DMS53 treated with DMSO at 0.1 percent for 48 hours (cell line): ENCODE measurements around the gene STOML1.

ENCODE experiments used
- DNase-seq: peaks from one replicate; lab custom pipeline; 2025; ENCODE audit not compliant: unreplicated experiment; lab: John Stamatoyannopoulos, UW

The STOML1 gene

DNA sequence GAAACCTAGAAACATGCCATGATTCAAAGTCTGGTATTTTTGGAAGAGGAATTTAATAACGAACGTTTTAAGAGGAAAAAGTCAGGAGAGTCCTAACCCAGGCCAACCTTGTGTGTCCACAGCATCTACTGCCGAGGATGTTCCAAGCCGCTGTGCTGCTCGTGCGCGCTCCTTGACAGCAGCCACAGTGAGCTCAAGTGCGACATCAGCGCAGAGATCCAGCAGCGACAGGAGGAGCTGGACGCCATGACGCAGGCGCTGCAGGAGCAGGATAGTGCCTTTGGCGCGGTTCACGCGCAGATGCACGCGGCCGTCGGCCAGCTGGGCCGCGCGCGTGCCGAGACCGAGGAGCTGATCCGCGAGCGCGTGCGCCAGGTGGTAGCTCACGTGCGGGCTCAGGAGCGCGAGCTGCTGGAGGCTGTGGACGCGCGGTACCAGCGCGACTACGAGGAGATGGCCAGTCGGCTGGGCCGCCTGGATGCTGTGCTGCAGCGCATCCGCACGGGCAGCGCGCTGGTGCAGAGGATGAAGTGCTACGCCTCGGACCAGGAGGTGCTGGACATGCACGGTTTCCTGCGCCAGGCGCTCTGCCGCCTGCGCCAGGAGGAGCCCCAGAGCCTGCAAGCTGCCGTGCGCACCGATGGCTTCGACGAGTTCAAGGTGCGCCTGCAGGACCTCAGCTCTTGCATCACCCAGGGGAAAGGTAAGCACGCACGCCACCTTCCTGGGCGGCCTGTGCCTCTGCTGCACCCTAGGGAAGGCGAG is 30.8 kb upstream of the STOML1 start:
- DNase-seq, result no peak

DNA sequence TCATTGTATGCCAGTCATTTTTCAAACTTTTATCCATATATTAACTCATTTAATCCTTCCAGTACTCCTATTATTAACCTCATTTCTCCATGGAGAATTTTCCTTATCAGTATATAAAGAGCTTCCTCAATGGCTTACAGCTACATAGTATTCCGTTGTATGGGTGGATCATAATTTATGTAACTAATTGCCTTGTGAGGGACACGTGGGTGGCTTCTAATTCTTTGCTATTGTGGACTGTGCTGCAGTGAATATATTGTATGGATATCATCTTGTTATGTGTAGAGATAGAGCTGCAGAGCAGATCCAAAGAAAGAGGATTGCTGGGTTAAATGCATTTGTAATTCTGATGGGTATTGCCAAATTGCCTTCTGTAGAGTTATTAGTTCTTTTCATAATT is 27.6 kb upstream of the STOML1 start:
- no peak for DNase-seq

DNA sequence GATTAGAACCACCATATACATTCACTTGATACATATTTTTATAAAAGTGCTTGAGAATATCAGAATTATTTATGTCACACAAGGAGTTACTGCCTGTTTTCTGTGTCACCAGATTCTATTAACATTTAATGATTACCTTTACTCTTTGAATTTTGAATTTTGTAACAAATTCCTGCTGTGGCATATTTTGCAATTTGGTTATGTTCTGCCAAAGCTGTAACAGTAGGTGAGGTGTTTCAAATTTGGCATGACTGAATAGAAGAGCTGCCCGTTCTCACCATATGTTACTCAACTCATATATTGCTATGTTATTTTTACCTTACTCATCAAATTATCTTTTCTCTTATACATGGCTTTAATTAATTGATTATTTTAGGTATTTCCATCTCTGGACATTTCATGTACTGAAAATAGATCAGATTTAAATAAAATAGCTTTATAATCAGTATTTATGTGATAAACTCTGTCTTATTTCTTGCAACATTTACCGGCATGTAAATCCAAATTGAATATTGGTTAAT is 21.3 kb upstream of the STOML1 start:
- DNase-seq, result no peak

DNA sequence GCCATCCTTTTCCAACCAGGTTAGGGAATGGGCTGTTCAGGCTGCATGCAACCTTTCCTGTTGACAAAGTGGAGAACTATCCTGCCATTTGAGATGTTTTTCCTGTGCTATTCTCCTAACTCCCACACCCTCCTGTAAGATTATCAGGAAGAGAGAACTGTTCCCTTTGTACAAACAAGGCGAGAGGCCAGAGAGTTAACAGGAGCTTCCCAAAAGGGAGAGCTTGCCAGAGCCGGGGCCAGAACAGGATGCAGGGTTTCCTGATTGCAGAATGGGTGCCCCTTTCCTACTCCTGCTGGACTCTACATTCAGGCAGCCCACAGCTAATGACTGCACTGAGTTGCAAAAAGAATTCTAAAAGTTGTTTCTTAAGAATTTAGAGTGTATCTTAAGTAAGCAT is 19.5 kb upstream of the STOML1 start:
- DNase-seq, result no peak

DNA sequence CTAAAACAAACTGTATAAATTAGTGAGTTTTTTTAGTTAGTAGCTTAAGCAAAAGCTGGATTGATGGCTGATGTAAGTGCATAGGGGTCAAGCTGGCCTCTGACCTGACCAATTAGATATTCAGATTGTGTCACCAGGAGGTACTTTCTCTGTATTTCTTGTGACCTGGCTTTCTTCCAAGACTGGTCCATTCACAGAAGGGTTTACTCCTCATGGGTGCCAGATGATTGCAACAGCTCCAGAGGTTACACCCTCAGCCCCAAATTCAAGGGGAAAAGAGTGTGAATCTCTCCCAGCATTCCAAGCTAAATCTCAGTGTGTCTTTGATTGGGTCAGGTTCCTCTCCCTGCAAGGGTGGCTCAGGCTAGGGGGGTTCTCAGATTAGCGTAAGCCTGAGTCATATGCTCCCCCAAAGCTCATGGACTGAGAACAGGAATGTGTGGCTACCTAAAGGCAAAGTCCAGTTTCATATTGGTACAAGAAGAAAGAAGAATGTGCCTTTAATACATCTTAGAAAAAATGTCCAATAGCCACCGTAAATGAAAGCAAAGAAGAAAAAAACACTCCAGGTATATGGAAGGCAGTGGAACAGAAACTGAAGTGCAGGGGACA is 18.9 kb upstream of the STOML1 start:
- DNase-seq, result no peak

DNA sequence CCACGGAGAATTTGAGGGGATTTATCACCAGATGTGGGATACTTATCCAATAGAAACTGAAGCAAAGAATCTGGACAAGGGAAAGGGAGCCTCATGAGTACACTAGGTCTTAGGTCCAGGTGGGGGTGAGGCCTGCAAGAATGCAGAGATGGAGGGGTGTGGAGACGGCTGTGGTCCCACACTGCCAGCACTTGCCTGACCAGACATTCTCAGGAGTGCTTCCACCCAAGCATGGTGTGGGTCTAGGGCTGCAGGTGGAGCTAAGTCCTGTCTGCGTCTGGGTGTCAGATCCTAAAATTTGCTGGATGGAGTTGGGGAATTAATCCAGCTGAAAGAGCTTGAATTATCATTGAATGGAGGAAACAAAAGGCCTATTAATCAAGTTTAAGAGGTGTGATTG is 16.8 kb upstream of the STOML1 start:
- DNase-seq, result no peak

DNA sequence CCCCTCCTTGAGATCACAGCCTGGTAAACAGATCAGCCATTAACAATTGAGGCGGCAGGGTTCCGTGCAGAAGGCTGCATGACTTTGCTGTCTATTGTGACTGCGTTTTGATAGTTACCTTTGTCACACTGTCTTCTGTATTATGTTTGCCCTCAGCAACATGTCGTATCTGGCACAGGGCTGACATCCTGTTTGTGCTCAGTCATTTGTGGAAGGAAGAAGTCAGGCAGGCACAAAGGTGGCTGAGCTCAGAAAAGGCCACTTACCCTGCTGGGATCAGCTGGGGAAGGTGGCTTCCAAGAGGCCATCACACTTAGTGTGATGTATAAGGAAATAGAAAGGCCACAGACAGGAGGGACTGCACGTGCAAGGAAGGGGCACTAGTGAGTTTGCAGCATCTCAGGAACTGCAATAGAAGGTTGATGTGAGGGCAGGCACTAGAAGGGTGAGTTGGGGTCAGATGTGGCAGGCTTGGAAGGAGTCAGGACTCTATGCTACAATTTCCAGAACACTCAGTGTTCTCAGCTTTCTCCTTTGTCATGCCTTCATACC is 15.8 kb upstream of the STOML1 start:
- no peak for DNase-seq

DNA sequence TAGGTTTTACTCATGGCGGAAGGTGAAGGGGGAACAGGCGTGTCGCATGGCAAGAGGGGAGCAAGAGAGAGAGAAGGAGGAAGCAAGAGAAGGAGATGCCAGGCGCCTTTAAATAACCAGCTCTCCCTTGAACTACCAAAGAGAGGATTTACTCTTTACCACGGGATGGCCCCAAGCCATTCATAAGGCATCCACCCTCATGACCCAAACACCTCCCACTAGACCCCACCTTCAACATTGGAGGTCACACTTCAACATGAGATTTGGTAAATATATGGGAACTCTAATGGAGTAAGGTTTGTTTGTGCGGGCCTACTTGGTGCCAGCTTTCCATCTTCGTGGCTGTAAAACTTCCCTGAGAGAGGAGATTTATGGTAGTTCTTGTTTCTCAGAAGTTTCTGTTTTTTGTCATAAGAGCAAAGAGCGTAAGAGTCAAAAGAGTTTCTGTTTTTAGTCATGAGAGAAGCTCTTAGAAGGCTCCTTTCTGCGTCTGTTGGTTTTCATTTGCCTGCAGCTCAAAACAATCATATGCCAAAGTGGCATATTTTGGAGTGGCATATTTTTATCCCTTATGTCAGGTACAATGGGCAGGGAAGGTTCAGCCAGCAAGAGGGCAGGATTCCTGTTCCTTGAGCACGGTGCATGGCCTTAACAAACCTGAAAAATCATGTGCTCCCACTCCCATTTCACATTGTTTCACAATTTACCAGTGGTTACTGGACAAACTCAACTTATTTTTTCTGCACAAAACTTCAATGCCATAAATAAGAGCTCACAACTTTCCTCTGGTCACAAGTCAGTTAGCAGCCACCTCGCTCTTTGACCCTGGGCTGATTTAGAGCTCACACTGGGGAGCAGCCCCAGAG is 14.9 kb upstream of the STOML1 start:
- DNase-seq, result no peak

DNA sequence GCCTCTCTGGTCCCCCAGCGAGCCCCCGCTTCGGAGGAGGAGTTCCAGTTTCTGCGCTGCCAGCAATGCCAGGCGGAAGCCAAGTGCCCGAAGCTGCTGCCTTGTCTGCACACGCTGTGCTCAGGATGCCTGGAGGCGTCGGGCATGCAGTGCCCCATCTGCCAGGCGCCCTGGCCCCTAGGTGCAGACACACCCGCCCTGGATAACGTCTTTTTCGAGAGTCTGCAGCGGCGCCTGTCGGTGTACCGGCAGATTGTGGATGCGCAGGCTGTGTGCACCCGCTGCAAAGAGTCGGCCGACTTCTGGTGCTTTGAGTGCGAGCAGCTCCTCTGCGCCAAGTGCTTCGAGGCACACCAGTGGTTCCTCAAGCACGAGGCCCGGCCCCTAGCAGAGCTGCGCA is 5.9 kb upstream of the STOML1 start:
- no peak for DNase-seq

DNA sequence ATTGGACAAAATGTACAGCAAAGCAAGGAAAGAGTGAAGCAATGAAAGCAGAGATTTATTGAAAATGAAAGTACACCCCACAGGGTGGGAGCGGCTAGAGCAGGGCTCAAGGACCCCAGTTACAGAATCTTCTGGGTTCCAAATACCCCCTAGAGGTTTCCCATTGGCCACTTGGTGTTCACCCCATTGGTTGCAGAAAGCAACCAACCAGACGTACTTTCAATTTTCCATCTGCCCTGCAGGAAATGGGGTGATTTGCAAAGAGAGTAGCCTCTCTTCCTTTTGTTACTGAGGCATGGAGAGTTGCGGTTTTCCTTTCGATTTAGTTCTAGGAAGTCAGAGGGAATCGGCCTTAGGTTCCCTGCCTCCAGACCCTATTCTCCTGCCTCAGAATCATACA is 4.8 kb upstream of the STOML1 start:
- DNase-seq, result no peak

DNA sequence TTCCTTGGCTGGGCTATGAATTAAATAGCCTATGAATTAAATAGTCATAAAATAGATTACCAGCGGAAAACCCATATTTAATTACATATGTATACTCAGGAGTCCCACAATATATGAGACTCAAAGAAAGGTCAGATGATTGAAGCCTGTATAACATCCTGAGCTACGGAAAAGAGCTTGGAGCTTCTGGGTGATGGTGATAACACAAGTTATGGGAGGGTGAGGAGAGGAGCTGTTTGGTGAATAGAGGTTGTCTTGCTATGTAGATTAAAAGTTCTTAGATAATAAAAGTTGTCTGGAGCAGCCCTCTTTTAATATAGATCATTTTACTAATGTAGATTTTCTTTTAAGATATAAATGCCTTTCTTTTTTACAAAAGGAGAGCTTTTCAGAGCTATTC is 4.2 kb upstream of the STOML1 start:
- DNase-seq, result no peak

DNA sequence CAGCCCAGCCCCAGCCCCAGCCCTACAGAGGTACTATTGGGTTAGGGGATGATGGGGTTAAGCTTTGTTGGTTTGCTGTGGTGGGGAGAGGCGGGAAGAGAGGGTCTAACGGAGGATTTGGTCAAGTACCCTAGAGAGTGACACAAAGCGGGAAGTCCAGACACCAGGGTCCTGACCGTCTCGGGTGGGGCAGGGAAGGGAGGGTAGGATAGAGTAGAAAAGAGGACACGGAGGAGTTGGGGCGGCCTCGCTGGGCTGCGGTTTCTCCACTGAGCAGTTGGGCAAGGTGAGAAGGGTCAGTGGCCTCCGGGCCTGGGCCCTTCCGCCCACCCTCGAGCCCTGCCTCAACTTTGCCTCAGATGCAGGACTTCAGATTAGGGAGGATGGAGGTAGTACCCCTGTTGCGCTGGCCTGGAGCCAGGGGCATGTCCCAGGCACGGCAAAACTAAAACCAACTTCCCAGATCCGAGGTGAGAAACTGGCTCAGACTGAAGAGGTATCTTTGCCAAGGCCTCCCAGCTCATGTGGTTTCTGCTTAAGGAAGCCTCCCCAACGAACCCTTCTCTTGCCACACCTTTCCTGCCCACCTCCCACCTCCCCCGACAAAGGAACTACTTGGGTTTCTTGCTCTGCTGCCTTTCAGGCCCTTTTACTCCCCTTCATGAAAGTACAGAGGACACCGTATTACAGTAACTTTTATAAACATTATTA is 3.0 kb upstream of the STOML1 start:
- no peak for DNase-seq

DNA sequence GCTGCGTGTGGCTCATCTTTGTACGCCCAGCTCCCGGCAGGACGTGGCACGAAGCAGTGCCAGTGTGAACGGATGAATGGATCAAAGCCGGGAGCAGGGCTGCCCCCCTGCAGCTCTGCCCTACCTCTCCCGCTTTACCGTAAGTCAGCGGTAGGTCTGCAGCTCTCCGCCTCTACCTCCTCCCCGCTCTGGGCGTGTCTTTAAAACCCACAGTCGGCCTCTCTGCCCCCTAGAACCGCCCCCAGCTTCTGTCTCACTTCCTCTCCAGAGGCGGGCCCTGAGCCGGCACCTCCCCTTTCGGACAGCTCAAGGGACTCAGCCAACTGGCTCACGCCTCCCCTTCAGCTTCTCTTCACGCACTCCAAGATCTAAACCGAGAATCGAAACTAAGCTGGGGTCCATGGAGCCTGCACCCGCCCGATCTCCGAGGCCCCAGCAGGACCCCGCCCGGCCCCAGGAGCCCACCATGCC is 2.4 kb upstream of the STOML1 start, which contains the start of gene PML:
PML (plus strand) TSS at position 304 of the 471 bp plus-strand sequence; CDS start at position 401, 97 bp downstream.
- peak; percentile 86 for DNase-seq

DNA sequence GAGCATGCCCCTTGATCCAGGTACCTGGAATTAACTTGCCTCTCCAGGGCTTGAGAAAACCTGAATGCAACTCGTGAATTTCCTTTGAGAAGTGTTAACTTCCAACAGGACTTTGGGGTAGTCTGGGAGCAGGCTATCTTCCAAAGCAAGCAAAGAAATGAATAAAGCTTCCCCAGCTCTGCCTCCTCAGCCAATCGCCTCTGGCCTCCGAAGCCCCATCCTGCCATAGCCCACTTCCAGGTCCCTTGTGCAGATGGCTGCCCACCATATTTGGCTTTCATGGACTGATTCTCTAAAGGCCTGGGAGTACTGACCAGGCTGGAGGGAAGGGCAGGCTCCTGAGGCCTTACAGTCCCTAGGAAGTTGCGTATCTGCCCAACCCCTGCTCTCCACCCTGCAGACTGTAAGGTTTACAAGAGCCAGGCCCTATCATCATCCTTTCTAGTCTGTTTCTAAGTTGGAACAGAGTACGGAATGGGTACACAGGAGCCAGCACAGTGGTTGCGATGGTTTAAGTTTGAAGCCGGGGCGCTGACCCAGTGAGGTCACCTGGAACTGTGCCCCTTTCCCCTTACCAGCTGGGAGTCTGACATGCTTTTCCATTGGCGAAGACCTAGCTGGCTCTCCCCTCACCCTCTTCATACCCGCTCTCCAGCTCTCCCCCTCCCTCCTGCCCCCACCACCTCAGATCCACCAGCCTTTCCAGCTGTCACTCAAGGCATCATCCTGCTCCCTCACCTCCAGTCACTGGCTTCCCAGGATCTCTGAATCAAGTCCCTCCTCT is 1.3 kb upstream of the STOML1 start:
- no peak for DNase-seq

DNA sequence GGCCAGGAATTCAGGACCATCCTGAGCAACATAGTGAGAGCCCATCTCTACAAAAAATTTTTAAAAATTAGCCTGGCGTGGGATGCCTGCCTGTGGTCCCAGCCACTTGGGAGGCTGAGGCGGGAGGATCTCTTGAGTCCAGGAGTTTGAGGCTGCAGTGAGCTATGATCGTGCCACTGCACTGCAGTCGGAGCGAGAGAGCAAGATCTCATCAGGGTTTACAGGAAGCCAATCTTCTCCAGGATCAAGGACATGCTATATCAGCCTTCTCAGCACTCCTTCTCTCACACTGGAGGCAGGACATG is 451 bp upstream of the STOML1 start:
- no peak for DNase-seq

DNA sequence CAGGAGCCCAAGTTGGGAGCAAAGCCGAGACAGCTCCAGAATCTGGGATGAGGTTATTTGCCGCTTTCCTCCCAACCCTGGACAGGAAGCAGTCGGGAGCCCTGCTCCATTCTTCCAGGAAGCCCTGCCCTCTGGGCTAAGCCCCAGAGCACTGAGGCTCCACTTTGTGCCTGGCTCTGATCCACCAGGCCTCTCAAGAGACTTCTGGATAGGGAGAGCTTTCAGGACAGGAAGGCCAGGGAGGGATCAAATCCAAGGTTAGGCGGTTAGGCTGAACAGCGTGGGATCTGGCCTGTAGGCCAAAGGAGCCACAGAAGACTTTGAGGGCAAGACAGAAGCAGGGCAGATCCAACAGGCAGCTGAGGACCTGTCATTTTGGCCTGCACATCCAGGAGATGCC is 835 bp downstream of the STOML1 start:
- DNase-seq, result no peak

DNA sequence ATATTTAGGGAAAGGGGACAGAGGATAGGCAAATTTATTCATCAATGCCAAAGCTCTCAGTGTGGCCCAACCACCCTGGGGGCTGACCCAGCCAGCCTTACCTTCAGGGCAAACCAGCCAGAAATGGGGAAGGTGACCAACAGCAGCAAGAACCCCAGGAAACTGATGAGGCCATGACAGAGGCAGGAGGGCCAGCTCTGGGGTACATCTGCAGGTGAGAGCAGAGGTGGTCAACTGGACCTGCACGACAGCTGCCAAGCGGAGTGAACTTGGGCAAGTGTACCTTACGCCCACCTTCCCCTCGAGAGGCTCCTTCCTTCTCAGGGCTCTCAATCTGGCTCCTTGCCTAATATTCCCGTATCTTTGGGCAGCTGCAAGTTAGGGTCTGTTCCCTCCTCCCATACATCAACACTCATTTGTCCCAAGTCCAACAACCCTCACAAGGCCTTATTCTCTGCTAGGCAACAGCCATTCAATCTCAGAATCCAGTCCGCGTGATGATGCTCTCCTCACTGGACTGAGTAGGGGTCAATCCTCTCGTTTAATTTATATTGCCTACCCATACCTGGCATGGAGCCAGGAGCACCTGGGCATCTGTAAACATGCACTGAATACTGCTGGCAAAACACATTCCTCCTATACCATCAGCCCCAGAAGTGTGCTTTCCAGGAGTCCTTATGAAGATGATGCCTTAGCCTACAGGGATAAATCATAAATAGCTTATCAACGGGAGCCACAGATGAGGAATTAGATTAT is 1.7 kb downstream of the STOML1 start:
- DNase-seq, result no peak

DNA sequence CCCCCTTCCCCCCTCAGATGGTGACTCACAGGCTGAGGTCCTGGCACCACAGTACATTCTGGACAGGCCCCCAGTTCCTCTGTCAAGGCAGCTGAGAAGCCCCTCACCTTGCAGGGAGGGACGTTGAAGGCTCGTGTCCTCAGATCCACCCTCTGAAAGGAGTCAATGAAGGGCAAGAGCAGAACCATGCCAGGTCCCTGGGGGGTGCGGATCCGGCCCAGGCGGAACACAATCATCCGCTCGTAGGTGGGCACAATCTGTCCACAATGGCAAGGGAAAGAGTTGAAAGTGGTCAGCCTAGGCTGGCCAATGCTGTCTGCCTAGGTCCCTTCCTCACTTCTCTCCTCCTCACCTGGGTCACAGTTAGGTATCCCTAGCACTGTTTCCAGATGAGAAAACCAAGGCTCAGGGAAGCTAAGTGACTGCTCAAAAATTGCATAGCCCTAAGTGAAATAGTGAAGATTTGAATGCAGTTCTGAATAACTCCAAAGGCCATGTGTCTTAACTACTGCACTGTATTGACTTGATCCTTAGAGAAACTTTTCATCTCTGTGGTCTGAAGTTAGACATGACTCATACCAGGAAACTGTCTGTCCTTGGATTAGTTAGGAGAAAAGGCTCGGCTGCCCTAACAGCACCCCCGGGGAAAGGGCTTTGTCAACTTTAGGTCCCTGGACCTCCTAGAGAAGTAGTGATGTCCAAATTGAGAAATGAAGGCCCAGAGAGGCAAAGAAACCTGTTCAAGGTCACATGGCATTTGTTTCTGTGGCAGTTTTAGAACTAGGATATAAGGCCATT is 2.9 kb downstream of the STOML1 start:
- no peak for DNase-seq
